IPS DF 4.7 (cell line): ENCODE data around the gene EHF.

Source experiments
- DNase-seq: peaks from one replicate; pipeline ENCODE4 v3.0.0-alpha.2; 2013; ENCODE audit warnings: low spot score; ENCODE audit errors: extremely low read depth

Gene EHF

GRCh38 chr11:34623463-34623862 lies 2.6 kb downstream of the EHF start:
- no peak for DNase-seq

GRCh38 chr11:34624069-34624468 lies 3.2 kb downstream of the EHF start:
- DNase-seq: no peak

- DNase-seq: no peak
These were observed 4.7 kb downstream of the EHF start for GRCh38 chr11:34625576-34625975.

GRCh38 chr11:34626393-34626792 lies 5.5 kb downstream of the EHF start:
- DNase-seq: no peak

- no peak for DNase-seq
These were observed 6.3 kb downstream of the EHF start for GRCh38 chr11:34627197-34627596.

- no peak for DNase-seq
These were observed 8.8 kb downstream of the EHF start for GRCh38 chr11:34629711-34630110.

- DNase-seq: no peak
These were observed 9.7 kb downstream of the EHF start for GRCh38 chr11:34630544-34630943.

- DNase-seq: no peak
These were observed 10.4 kb downstream of the EHF start for GRCh38 chr11:34631297-34631696.

GRCh38 chr11:34631737-34632104 lies 10.8 kb downstream of the EHF start:
- no peak for DNase-seq

GRCh38 chr11:34632105-34632791 lies 11.4 kb downstream of the EHF start:
- DNase-seq: no peak

GRCh38 chr11:34633640-34633989 lies 12.7 kb downstream of the EHF start:
- DNase-seq: no peak

- DNase-seq: no peak
These were observed 13.2 kb downstream of the EHF start for GRCh38 chr11:34633990-34634693.

- no peak for DNase-seq
These were observed 13.8 kb downstream of the EHF start for GRCh38 chr11:34634694-34635062.

GRCh38 chr11:34636127-34636526 lies 15.2 kb downstream of the EHF start:
- no peak for DNase-seq

GRCh38 chr11:34637303-34637702 lies 16.4 kb downstream of the EHF start:
- no peak for DNase-seq

GRCh38 chr11:34638897-34639296 lies 18.0 kb downstream of the EHF start:
- DNase-seq: no peak

- no peak for DNase-seq
These were observed 18.7 kb downstream of the EHF start for GRCh38 chr11:34639545-34639944.

GRCh38 chr11:34640050-34640923 lies 19.4 kb downstream of the EHF start:
- no peak for DNase-seq

GRCh38 chr11:34640924-34641275 lies 20.0 kb downstream of the EHF start:
- no peak for DNase-seq

GRCh38 chr11:34641456-34641855 lies 20.6 kb downstream of the EHF start:
- no peak for DNase-seq

GRCh38 chr11:34642001-34642554 lies 21.2 kb downstream of the EHF start:
- DNase-seq: no peak

GRCh38 chr11:34642873-34643272 lies 22.0 kb downstream of the EHF start:
- no peak for DNase-seq
